ENCODE results near the gene S100A14. TPM values are rescaled to one million over a fixed set of nuclear protein-coding genes. Genes with fewer than 3 reads are reported as not detected.

The S100A14 gene
- total RNA-seq, 2 donors from 2014 or later, result not detected

GRCh38 chr1:153569465-153569864 is 46.7 kb downstream of the S100A14 start:
- Mint-ChIP-seq H3K4me3 (no peak overlapping the region), H3K27ac (no peak overlapping the region), H3K4me1 (peaks cover 34% of the 10 kb centered on the region), H3K36me3 (ENCODE audit: low read depth) (no peaks in the 10 kb centered on the region), H3K27me3 (no peaks in the 10 kb centered on the region)
- ATAC-seq (no peak), DNase-seq (no peak)
- H3K9me3 ChIP-seq (ENCODE audit: control insufficient read depth, low read length, poor library complexity, severe bottlenecking), result no peaks in the 10 kb centered on the region

- peak overlapping the region; percentile 69 for H3K27ac Mint-ChIP-seq
- peaks cover 34% of the 10 kb centered on the region for H3K4me1 Mint-ChIP-seq
- ATAC-seq (peak; percentile 50), DNase-seq (peak; percentile 67 to 71 (median 68))
- peak overlapping the region; percentile 79 for H3K4me3 Mint-ChIP-seq
- no peaks in the 10 kb centered on the region for H3K9me3 ChIP-seq (ENCODE audit: control insufficient read depth, low read length, poor library complexity, severe bottlenecking)
- H3K36me3 Mint-ChIP-seq (ENCODE audit: low read depth), result no peaks in the 10 kb centered on the region
- no peaks in the 10 kb centered on the region for H3K27me3 Mint-ChIP-seq
Measured at GRCh38 chr1:153568367-153569099, 47.6 kb downstream of the S100A14 start.

- H3K27me3 Mint-ChIP-seq, result no peaks in the 10 kb centered on the region
- ATAC-seq, result no peak
Measured at GRCh38 chr1:153567621-153568366, 48.3 kb downstream of the S100A14 start.

GRCh38 chr1:153566414-153567371 is 49.4 kb downstream of the S100A14 start:
- H3K4me3 Mint-ChIP-seq, result peak overlapping the region; percentile 76
- DNase-seq (peak; percentile 41 to 77 (median 58)), ATAC-seq (peak; percentile 87)
- no peaks in the 10 kb centered on the region for H3K36me3 Mint-ChIP-seq (ENCODE audit: low read depth)
- H3K27me3 Mint-ChIP-seq, result no peaks in the 10 kb centered on the region
- H3K27ac Mint-ChIP-seq, result peak overlapping the region; percentile 96
- no peaks in the 10 kb centered on the region for H3K9me3 ChIP-seq (ENCODE audit: control insufficient read depth, low read length, poor library complexity, severe bottlenecking)
- peaks cover 27% of the 10 kb centered on the region for H3K4me1 Mint-ChIP-seq

More at GRCh38 chr1:153567621-153568366, 48.3 kb downstream of the S100A14 start:
- H3K36me3 Mint-ChIP-seq (ENCODE audit: low read depth), result no peaks in the 10 kb centered on the region
- peaks cover 30% of the 10 kb centered on the region for H3K4me1 Mint-ChIP-seq
- H3K27ac Mint-ChIP-seq, result peak overlapping the region; percentile 69
- H3K9me3 ChIP-seq (ENCODE audit: control insufficient read depth, low read length, poor library complexity, severe bottlenecking), result no peaks in the 10 kb centered on the region
- DNase-seq, result no peak
- peak overlapping the region; percentile 41 for H3K4me3 Mint-ChIP-seq

- Mint-ChIP-seq H3K27me3 (no peaks in the 10 kb centered on the region), H3K27ac (peak within 1 kb of the TSS; percentile 96), H3K4me1 (peaks cover 27% of the 10 kb centered on the region), H3K4me3 (peak within 1 kb of the TSS; percentile 76), H3K36me3 (ENCODE audit: low read depth) (no peaks in the 10 kb centered on the region)
- no peaks in the 10 kb centered on the region for H3K9me3 ChIP-seq (ENCODE audit: control insufficient read depth, low read length, poor library complexity, severe bottlenecking)
- peak; percentile 59 for ATAC-seq
- DNase-seq, result no peak
Measured at GRCh38 chr1:153565529-153566374, 50.4 kb downstream of the S100A14 start, which contains the start of gene S100A2. Gene S100A2 (minus strand): TSS chr1:153565844. CDS start chr1:153563877, 1,967 bp downstream.

Other genes starting within 250 kb of the S100A14 start
- gene S100A12, start 240.7 kb downstream of the S100A14 start, total RNA-seq, result 1 to 10 TPM; 2.0 to 9.1 TPM
- 100 to 1,000 TPM in 1 of 2 donors, 1 to 10 TPM in 1; 4.6 to 110 TPM for gene S100A8, start 225.3 kb downstream of the S100A14 start, total RNA-seq
- not detected for gene S100A7A, start 199.8 kb downstream of the S100A14 start, total RNA-seq
- not detected for gene S100A7, start 155.7 kb downstream of the S100A14 start, total RNA-seq
- gene S100A6, start 80.3 kb downstream of the S100A14 start, total RNA-seq, result 100 to 1,000 TPM; 303 to 331 TPM
- gene S100A5, start 75.4 kb downstream of the S100A14 start, total RNA-seq, result 1 to 10 TPM in 1 of 2 donors, not detected in 1; 1.1 TPM
- 1,000 to 10,000 TPM in 1 of 2 donors, 100 to 1,000 TPM in 1; 935 to 1,018 TPM for gene S100A4, start 70.5 kb downstream of the S100A14 start, total RNA-seq
- gene S100A3, start 67.1 kb downstream of the S100A14 start, total RNA-seq, result not detected
- gene S100A2, start 50.5 kb downstream of the S100A14 start, total RNA-seq, result under 1 TPM in 1 of 2 donors, not detected in 1; 0.52 TPM
- not detected for gene S100A16, start 3.2 kb downstream of the S100A14 start, total RNA-seq
- 1 to 10 TPM; 3.1 to 4.6 TPM for gene S100A13, start 11.2 kb upstream of the S100A14 start, total RNA-seq
- not detected for gene S100A1, start 12.1 kb upstream of the S100A14 start, total RNA-seq
- gene CHTOP, start 17.7 kb upstream of the S100A14 start, total RNA-seq, result 10 to 100 TPM; 82.0 to 82.4 TPM
- gene SNAPIN, start 42.4 kb upstream of the S100A14 start, total RNA-seq, result 10 to 100 TPM; 17.6 to 18.2 TPM
- gene ILF2, start 54.7 kb upstream of the S100A14 start, total RNA-seq, result 100 to 1,000 TPM; 136 to 142 TPM
- gene NPR1, start 62.4 kb upstream of the S100A14 start, total RNA-seq, result not detected
- 10 to 100 TPM; 33.6 to 47.6 TPM for gene INTS3, start 111.7 kb upstream of the S100A14 start, total RNA-seq
- 10 to 100 TPM in 1 of 2 donors, 1 to 10 TPM in 1; 7.4 to 10.0 TPM for gene SLC27A3, start 159.1 kb upstream of the S100A14 start, total RNA-seq